ENCODE results near the gene HOXA13. TPM values are rescaled to one million over a fixed set of nuclear protein-coding genes. Genes with fewer than 3 reads are reported as not detected.

Gene HOXA13
- polyA plus RNA-seq, 1 of the 3 experiments (the other 2 are of a cell fraction), result not detected

DNA sequence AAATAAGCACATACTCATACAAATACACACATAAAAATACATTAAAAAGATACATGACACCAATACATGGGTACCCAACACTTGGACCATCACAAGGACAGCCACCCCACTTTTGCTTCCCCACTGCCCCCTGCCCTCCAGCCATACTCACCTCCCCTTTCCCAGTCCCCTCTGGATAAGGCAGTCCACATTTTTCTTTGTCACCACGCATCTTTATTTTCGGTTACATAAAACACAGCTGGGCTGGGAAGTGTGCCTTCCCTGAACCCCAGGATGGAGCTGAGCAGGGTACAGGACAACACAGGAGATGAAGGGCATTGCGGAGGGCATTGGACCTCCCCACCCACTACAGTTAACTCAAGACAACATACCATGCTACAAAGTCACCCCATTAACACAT, 46.4 kb downstream of the HOXA13 start:
- peaks cover 0 to 9% of the 10 kb centered on the region in 2 experiments; a peak in 1 of 4 replicates for H3K4me1 ChIP-seq (ENCODE audit: control insufficient read depth in 1 of 2, insufficient read depth in 2 of 2, low read depth in 1 of 2, low read length in 1 of 2)
- no peaks in the 10 kb centered on the region for H3K9me3 ChIP-seq
- ChIA-PET CTCF (interaction anchor here (0.6 to 11.7 kb wide), 6 partner anchors 5 to 1257 kb away, joined by 3 to 270 read pairs (median 8); partner anchors contain the start of genes HOXA3, HOXA5, HOXA6 and HOXA7), POLR2A (no interaction called here)
- no peaks in the 10 kb centered on the region for H3K9me2 ChIP-seq
- no peaks in the 10 kb centered on the region for H3K79me2 ChIP-seq (ENCODE audit: insufficient read depth)
- H3K9ac ChIP-seq, result no peak overlapping the region
- H4K20me1 ChIP-seq (ENCODE audit: insufficient read depth), result peaks cover 6% of the 10 kb centered on the region; the same call in 1 of the 2 replicates
- peak; percentile 24 for DNase-seq
- no peak overlapping the region for H3K27ac ChIP-seq (ENCODE audit: low read depth in 2 of 2, low read length in 1 of 2)
- no peaks in the 10 kb centered on the region for H3F3A ChIP-seq (replicated peaks; ENCODE audit: insufficient read depth)
- H3K36me3 ChIP-seq (replicated peaks in 1 of 2; ENCODE audit: control insufficient read depth in 1 of 2, insufficient read depth in 2 of 2, low read length in 1 of 2), result no peaks in the 10 kb centered on the region
- peaks cover 100% of the 10 kb centered on the region for H3K27me3 ChIP-seq (ENCODE audit: insufficient read depth)
- no peak overlapping the region for H3K4me2 ChIP-seq
- TF ChIP-seq, protein P1, sequence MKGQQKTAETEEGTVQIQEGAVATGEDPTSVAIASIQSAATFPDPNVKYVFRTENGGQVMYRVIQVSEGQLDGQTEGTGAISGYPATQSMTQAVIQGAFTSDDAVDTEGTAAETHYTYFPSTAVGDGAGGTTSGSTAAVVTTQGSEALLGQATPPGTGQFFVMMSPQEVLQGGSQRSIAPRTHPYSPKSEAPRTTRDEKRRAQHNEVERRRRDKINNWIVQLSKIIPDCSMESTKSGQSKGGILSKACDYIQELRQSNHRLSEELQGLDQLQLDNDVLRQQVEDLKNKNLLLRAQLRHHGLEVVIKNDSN (IDR thresholded peaks at IDR 0.05; ENCODE audit: borderline replicate concordance, low read depth), result no peak
- TF ChIP-seq, protein P2, sequence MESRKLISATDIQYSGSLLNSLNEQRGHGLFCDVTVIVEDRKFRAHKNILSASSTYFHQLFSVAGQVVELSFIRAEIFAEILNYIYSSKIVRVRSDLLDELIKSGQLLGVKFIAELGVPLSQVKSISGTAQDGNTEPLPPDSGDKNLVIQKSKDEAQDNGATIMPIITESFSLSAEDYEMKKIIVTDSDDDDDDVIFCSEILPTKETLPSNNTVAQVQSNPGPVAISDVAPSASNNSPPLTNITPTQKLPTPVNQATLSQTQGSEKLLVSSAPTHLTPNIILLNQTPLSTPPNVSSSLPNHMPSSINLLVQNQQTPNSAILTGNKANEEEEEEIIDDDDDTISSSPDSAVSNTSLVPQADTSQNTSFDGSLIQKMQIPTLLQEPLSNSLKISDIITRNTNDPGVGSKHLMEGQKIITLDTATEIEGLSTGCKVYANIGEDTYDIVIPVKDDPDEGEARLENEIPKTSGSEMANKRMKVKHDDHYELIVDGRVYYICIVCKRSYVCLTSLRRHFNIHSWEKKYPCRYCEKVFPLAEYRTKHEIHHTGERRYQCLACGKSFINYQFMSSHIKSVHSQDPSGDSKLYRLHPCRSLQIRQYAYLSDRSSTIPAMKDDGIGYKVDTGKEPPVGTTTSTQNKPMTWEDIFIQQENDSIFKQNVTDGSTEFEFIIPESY (IDR thresholded peaks at IDR 0.05; ENCODE audit: borderline replicate concordance, low read depth), result no peak
- no peak for TF ChIP-seq JUND (IDR thresholded peaks at IDR 0.05)
- TF ChIP-seq RAD21 (IDR thresholded peaks at IDR 0.05; ENCODE audit: low read length), result no peak
- TF ChIP-seq, protein P3, sequence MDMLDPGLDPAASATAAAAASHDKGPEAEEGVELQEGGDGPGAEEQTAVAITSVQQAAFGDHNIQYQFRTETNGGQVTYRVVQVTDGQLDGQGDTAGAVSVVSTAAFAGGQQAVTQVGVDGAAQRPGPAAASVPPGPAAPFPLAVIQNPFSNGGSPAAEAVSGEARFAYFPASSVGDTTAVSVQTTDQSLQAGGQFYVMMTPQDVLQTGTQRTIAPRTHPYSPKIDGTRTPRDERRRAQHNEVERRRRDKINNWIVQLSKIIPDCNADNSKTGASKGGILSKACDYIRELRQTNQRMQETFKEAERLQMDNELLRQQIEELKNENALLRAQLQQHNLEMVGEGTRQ (IDR thresholded peaks at IDR 0.05; ENCODE audit: borderline replicate concordance, low read depth, low read length), result no peak
- no peak for TF ChIP-seq MAX (IDR thresholded peaks at IDR 0.05; ENCODE audit: low read depth)
- TF ChIP-seq, protein P4, sequence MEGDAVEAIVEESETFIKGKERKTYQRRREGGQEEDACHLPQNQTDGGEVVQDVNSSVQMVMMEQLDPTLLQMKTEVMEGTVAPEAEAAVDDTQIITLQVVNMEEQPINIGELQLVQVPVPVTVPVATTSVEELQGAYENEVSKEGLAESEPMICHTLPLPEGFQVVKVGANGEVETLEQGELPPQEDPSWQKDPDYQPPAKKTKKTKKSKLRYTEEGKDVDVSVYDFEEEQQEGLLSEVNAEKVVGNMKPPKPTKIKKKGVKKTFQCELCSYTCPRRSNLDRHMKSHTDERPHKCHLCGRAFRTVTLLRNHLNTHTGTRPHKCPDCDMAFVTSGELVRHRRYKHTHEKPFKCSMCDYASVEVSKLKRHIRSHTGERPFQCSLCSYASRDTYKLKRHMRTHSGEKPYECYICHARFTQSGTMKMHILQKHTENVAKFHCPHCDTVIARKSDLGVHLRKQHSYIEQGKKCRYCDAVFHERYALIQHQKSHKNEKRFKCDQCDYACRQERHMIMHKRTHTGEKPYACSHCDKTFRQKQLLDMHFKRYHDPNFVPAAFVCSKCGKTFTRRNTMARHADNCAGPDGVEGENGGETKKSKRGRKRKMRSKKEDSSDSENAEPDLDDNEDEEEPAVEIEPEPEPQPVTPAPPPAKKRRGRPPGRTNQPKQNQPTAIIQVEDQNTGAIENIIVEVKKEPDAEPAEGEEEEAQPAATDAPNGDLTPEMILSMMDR (IDR thresholded peaks at IDR 0.05), result no peak
- no peak for TF ChIP-seq ELF1 (IDR thresholded peaks at IDR 0.05)
- TF ChIP-seq SIN3A (IDR thresholded peaks at IDR 0.05; ENCODE audit: borderline replicate concordance, low read depth, low read length), result no peak
- TF ChIP-seq MEF2A (IDR thresholded peaks at IDR 0.05; ENCODE audit: borderline replicate concordance, low read depth), result no peak
- TF ChIP-seq TAF1 (IDR thresholded peaks at IDR 0.05; ENCODE audit: borderline replicate concordance, low read depth, low read length), result no peak
- no peak for TF ChIP-seq FOXM1 (IDR thresholded peaks at IDR 0.05; ENCODE audit: low read depth)
- H2AFZ ChIP-seq (ENCODE audit: low read depth), result no peak overlapping the region
- H3K4me3 ChIP-seq (ENCODE audit: low read depth in 2 of 2, low read length in 1 of 2), result no peak overlapping the region
- 38% methylated on average over 3 of the region's 3 CpGs for WGBS (ENCODE audit: low lambda C conversion rate)

Data from SK-N-SH (cell line).